GM13976 (cell line): Measurements from ENCODE around the gene LHX5.

Experiments
- DNase-seq: peaks from one replicate; pipeline ENCODE4 v3.0.0; 2012; ENCODE audit warnings: low spot score
- CTCF ChIP-seq: IDR thresholded peaks from 2 replicates; pipeline ENCODE4 v1.5.1; 2012; ENCODE audit warnings: borderline replicate concordance, mild to moderate bottlenecking; ENCODE audit not compliant: insufficient read depth; ENCODE audit errors: extremely low read depth, missing control alignments, control extremely low read depth
- in situ Hi-C: fragments of 300-500 bp; cut with MboI; formaldehyde crosslinking; loops from one replicate; pipeline ENCODE4 v1.12.0; 2022; ENCODE audit warnings: low sequenced_read_pairs, mixed read lengths, inconsistent platforms; ENCODE audit not compliant: unreplicated experiment

The LHX5 gene

GRCh38 chr12:113432986-113433385, 38.7 kb downstream of the LHX5 start:
- in situ Hi-C loops: no loop called here
- DNase-seq: no peak

DNA sequence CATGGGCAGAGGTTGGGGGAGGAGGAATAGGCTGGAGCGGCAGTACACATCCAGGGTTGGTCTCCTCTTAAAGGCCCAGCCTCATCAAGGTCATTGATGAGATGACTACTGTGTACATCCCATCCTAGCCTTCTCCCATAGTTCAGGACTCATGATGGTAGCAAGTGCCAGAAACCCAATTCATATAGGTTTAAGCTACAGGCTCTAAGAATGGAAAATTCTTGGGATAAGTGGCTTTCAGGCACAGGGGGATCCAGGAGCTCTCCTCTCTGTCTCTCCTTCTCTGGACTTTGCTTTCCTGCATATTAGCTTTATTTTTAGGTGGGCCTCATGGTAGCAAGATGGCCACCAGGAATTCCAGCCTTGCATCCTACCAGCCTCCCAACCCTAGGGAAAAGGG, 43.2 kb downstream of the LHX5 start:
- DNase-seq: no peak
- TF ChIP-seq CTCF: no peak
- in situ Hi-C loops: loop anchor here (10.0 kb wide), 1 partner anchor 234 kb away; no protein-coding TSS in a partner anchor

More at GRCh38 chr12:113432986-113433385, 38.7 kb downstream of the LHX5 start:
- no peak for TF ChIP-seq CTCF

- in situ Hi-C loops: loop anchor here (10.0 kb wide), 1 partner anchor 233 kb away; no protein-coding TSS in a partner anchor
- no peak for DNase-seq
- no peak for TF ChIP-seq CTCF
Observed at GRCh38 chr12:113427882-113428281, 43.8 kb downstream of the LHX5 start.

DNA sequence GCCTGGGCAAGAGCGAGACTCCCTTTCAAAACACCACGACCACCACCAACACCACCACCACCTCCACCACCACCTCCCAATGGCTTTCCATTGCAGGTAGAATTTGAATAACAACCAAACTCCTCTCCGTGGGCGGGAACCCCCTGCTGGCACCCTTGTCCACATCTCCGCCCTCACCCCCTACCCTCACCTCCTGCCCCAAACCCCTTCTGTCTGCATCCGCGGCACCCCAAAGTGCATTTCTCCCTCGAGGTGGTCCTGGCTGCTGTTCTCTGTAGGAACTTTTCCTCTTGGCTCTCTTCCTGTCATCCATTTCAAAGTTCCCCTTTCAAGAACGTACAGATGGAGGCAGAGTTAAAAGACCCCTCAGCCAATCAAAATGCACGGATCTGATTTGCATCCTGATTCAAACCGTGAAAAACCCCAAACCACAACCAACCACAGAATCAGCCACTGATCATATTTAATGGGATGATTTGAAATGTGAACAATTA, 45.7 kb downstream of the LHX5 start:
- TF ChIP-seq CTCF: no peak
- peak; percentile 55 for DNase-seq
- in situ Hi-C loops: loop anchor here (10.0 kb wide), 1 partner anchor 231 kb away; no protein-coding TSS in a partner anchor

- in situ Hi-C loops: loop anchor here (10.0 kb wide), 1 partner anchor 230 kb away; no protein-coding TSS in a partner anchor
- peak; percentile 62 for TF ChIP-seq CTCF
- DNase-seq: peak; percentile 81
Observed at GRCh38 chr12:113424915-113425823, 46.5 kb downstream of the LHX5 start.

DNA sequence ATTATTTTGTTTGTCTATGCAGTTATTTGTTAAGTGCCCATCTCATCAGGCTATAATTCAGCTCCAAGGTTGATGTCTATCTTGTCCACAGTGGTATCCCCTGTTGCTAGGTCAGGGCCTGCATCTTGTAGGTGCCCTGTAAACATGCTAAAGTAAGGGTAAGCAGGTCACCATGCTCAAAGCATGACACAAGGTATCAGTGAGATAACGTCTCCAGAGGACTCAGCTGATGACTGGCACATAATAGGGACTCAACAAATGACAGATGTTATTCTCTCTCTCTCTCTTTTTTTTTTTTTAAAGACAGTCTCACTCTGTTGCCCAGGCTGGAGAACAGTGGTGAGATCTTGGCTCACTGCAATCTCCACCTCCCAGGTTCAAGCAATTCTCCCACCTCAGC, 47.2 kb downstream of the LHX5 start:
- no peak for DNase-seq
- no peak for TF ChIP-seq CTCF
- in situ Hi-C loops: loop anchor here (10.0 kb wide), 1 partner anchor 230 kb away; no protein-coding TSS in a partner anchor
